HG03342 (cell line): ENCODE data around the gene FADS3.

Experiments used
- ATAC-seq: cut with Tn5 transposase; IDR thresholded peaks from one replicate; pipeline ENCODE4 v1.9.1; 2021; ENCODE audit warnings: mild to moderate bottlenecking, moderate library complexity; ENCODE audit not compliant: unreplicated experiment

The FADS3 gene

DNA sequence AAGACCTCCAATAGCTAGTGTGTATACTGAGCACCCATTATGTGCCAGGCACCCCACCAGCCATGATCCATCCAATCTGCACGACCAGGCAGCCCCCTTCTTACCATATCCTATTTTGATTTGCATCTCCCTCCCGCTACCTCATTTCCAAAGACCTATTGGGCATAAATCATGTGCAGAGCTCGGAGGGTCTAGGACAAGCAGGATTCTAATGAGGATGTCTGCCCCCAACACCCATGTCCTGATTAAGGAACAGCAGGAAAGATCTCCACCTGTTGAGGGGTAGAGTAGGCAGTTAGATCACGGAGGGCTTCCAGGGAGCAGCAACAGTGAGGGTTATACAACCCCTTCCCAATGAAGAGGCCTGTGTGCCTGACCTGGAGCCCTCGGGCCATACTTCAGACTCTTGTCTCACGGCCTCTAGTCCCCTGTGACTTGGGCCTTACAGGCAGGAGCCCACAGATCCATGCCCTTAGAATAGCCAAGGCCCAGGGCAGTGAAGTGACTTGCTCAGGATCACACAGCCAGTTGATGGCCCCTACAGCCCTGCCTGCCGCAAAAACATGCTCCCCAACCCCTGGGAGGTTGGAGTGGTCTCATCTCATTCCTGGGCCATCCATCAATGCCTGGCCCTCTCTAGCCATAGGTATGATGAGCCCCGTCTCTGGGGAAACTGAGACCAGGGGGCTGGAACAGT, 22.5 kb upstream of the FADS3 start:
- ATAC-seq: no peak

DNA sequence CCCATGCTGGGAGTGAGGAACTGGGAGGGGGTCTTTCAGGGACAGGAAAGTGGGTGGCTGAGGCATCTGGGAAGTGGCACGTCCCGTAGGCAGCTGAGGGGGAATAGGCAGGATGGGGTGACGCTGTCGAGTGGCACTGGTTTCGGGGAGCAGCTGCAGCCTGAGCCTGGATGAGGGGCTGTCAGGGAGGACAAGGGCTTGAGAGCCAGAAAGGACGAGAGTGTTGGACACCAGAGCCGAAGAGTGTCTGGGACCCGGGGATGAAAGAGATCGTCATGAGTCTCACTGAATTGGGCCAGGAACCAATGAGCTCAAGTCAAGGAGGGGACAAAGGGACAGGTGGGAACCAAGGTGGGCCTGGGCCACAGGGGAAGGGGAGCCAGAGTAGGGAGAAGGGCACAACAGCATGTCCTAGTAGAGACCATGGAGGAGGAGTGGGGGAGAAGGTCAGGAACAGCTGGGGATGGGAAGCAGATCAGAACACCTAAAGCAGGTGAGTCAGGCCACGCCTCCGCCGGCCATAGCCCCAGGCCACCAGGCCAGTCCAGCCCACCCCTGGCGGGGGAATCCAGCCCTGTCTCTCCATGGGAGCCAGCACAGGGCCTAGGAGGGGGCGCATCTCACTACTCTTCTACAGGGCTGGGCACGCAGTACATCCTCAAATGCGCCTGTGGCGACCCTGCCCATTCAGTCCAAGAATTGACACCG, 21.8 kb upstream of the FADS3 start:
- ATAC-seq: no peak

DNA sequence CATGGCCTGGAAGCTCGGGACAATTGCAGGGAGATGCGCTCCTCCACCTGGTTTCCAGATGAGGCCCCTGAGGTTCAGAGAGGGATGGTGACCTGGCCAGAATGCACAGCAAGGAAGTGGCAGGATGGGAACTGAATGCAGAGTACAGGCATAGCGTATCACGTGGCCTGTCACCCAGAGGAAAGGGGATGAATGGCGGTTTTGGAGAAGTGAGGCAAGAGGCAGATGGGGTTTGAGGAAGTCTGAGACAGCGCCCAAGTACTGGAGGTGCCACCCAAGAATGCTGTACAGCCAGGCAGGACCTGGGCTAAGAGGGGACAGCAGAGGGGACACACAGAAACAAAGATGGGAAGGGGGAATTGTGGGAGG, 21.2 kb upstream of the FADS3 start:
- ATAC-seq: no peak

DNA sequence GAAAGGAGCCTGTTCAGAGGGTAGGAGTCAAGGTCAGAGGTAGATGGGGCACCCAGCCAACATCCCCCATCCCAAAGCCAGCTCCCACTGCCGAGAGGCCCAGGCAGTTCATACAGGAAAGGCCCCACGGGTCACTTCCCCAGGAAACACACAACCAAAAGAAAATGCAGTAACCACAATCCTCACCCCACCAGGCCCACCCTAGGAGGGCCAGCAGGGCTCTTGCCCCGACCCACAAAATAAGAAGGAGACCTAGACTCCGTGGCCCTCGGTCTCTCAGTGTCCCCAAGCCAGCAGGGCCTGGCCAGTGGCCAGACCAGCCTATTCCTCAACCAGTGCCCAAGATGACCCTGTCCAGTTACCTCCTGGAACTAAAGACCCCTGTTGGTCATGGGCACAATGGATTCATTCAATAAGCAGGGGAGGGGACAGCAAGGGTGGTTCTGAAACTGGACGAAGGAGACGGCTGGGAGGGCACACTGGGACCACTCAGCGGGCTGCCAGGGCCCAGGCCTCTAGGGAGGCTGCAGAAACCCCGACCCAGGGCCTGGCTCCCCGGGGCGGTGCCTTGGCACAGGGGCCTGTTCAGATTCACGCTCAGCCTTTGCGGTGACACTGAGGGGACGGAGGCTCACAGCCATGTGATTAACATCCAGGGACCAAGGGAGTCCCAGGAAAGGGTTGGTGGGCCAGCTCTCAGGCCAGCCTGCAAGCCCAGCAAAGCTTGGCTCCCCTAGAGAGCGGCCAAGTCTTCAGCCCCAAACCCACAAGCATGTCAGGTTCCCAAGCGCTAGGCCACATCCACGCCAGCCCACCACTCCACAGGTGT, 20.6 kb upstream of the FADS3 start:
- ATAC-seq: no peak

GRCh38 chr11:61911128-61911700, 19.9 kb upstream of the FADS3 start:
- no peak for ATAC-seq

GRCh38 chr11:61910187-61911127, 19.1 kb upstream of the FADS3 start:
- no peak for ATAC-seq

GRCh38 chr11:61908730-61909316, 17.5 kb upstream of the FADS3 start:
- ATAC-seq: no peak

GRCh38 chr11:61907871-61908729, 16.8 kb upstream of the FADS3 start:
- no peak for ATAC-seq

GRCh38 chr11:61907282-61907681, 15.9 kb upstream of the FADS3 start:
- no peak for ATAC-seq

- no peak for ATAC-seq
Measured at GRCh38 chr11:61906522-61906909, 15.2 kb upstream of the FADS3 start.

DNA sequence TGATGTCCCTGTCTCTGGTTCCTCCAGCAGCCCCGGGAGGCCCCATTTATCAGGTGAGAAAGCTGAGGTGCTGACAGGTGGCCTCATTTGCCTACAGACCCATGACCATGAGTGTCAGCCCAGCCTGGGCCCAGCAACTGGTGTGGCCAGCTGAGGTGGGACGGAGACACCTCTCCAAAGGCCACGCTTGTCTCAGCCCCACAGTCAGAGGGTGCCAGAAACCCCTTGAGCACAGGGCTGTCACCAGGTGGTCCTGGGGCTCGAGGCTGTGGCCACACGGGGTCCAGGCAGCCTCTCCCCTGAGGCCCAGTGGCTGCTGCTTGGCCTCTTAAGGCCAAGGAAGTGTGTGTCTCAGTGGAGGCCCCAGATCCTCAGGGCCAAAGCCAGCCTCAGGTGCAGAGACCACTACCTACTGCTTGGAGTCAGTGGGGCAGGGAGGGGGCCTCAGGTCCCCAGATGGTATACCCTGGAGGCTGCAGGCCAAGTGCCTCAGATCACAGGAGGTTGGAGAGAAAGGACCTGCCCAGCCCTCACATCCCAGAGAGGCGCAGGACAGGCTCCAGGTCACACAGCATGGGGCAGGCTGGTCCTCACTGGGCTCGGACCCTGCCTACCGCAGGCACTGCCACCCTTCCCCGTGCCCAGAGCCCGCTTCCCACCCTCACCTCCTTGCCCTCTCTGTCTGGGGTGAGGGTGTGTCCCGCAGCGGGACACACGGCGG, 14.6 kb upstream of the FADS3 start:
- no peak for ATAC-seq

DNA sequence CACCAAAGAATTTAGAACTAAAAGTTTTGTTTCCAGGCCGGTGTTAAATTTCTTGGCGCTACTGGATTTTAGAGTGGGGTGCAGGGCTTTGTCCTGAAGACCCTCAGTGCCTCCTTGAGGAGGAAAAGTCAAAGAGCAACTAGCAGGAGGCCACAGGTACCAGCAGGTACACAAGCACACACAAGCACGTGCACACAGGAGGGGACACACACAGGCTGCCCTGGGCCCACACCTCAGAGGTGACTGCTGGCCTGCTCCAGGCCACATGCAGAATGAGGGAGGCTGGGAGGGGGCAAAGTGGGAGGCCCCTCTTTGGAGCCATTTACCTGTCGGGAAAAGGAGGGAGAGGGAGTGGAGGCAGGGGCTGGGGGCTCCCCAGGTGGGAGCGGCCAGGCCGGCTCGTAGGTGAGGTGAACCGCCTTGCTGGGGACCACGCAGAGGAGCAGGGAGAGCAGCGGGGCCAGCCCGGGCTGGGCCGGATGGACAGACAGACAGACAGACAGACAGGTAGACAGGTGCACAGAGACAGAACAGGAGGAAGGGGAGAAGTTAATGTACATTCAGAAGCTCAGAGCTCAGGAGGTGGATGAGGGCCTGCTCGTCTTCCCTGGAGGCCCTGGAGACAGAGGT, 13.8 kb upstream of the FADS3 start:
- no peak for ATAC-seq

DNA sequence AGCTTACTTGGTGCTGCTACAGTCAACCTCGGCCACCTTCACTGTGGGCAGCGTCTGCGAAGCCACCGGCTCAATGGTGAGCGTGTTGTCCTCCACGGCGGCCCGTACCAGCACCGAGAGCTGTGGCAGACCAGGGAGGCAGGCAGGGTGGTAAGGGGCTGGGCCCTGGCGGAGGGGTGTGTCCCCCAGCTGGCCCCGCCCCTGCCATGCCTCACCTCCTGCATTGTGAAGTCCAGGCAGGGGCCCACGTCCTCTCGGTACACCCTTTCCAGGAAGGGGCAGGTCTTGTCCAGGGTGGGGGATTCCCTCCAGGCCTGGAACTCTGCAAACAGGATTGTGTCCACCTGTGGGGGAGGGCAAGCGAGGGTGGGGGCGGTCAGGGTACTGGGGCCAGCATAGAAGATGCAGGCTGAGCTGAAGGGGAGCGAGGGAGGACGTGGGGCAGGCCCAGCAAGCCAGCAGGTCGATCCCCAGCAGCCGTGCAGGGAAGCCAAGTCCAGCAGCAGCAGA, 13.2 kb upstream of the FADS3 start:
- ATAC-seq: no peak

DNA sequence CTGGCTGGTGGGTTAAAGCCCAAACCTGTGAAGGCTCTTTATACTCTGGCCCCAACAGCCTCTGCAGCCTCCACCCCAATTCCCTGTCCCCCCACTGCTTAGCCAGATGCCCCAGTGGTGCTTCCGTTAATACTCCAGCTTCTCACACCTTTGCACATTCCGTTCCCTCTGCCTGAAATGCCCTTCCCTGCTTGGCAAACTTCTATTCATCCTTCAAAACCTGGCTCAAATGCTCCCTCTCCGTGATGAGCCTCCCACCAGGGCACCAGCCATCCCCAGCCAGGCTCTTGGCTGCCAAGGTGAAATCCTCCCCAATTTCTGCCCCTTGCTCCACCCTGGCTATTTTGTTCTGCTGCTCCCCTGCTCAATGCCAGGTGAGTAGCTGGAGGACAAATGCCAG, 12.5 kb upstream of the FADS3 start:
- ATAC-seq: no peak

DNA sequence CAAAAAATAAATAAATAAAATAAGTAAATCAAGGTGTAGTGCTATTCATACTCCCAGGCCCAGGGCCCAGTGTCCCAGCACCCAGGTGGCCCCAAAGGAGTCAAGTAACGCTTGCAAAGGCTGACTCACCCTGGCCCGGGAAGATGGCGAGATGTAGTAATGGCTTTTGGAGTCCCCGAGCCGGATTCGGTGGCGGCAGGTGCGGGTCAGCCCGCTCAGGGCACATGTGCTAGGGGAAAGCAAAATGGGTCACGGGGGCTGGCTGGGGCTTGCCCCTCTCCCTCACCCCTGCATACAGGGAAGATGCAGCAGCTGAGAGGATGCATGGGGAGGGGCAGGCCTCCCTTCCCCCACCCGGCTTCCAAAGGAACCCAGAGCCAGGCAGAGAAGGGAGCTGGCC, 11.0 kb upstream of the FADS3 start:
- no peak for ATAC-seq

DNA sequence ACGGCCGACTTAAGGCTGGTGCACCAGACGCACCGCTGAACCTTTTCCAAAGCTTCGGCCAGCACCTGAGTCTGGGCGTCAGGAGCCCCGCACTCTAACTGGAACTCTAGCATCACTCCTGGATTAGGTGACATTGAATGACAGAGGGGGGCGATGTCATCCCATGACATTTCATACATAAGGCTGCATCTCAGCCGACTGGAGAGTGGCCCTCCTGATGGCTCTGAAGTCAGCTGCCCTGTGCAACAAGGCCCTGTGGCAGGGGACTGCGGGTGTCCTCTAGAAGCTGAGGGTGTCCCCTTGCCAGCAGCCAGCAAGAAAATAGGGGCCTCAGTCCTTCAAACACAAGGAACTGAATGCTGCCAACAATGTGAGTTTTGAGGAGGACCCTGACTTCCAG, 10.1 kb upstream of the FADS3 start:
- ATAC-seq: no peak

GRCh38 chr11:61900251-61900650, 8.9 kb upstream of the FADS3 start:
- ATAC-seq: no peak
